ENCODE data around the gene ZNF576. TPM values are rescaled to one million over a fixed set of nuclear protein-coding genes. Genes with fewer than 3 reads are reported as not detected.

The ZNF576 gene
- total RNA-seq, 1 donor from 2014 or later: 11.3 TPM

GRCh38 chr19:43594081-43594697 lies 2.2 kb upstream of the ZNF576 start:
- peaks cover 55% of the 10 kb centered on the region for H3K36me3 ChIP-seq
- peak overlapping the region; percentile 99 for H3K27ac ChIP-seq (replicated peaks)
- no peak for DNase-seq
- TF ChIP-seq CTCF (IDR thresholded peaks at IDR 0.05; ENCODE audit: borderline replicate concordance): no peak
- H3K9me3 ChIP-seq (replicated peaks): no peaks in the 10 kb centered on the region
- intact Hi-C loops (cut with micrococcal nuclease): no loop called here
- no peaks in the 10 kb centered on the region for H3K27me3 ChIP-seq (ENCODE audit: low read depth)
- peaks cover 47% of the 10 kb centered on the region for H3K4me1 ChIP-seq
- H3K4me3 ChIP-seq: peak overlapping the region; percentile 82

GRCh38 chr19:43594710-43595604 lies 1.4 kb upstream of the ZNF576 start:
- peak; percentile 52 for TF ChIP-seq CTCF (IDR thresholded peaks at IDR 0.05; ENCODE audit: borderline replicate concordance)
- intact Hi-C loops (cut with micrococcal nuclease): no loop called here
- Histone ChIP-seq H3K4me1 (peaks cover 47% of the 10 kb centered on the region), H3K27ac (replicated peaks) (peak overlapping the region; percentile 99), H3K4me3 (peak overlapping the region; percentile 82), H3K36me3 (peaks cover 58% of the 10 kb centered on the region), H3K27me3 (ENCODE audit: low read depth) (no peaks in the 10 kb centered on the region), H3K9me3 (replicated peaks) (no peaks in the 10 kb centered on the region)
- DNase-seq: no peak

GRCh38 chr19:43595605-43595998 lies 793 bp upstream of the ZNF576 start:
- peak overlapping the region; percentile 99 for H3K27ac ChIP-seq (replicated peaks)
- H3K36me3 ChIP-seq: peaks cover 55% of the 10 kb centered on the region
- H3K9me3 ChIP-seq (replicated peaks): no peaks in the 10 kb centered on the region
- TF ChIP-seq CTCF (IDR thresholded peaks at IDR 0.05; ENCODE audit: borderline replicate concordance): no peak
- intact Hi-C loops (cut with micrococcal nuclease): no loop called here
- no peak for DNase-seq
- H3K4me1 ChIP-seq: peaks cover 47% of the 10 kb centered on the region
- peak overlapping the region; percentile 82 for H3K4me3 ChIP-seq
- no peaks in the 10 kb centered on the region for H3K27me3 ChIP-seq (ENCODE audit: low read depth)

GRCh38 chr19:43596842-43597461 lies 557 bp downstream of the ZNF576 start:
- Histone ChIP-seq H3K9me3 (replicated peaks) (no peaks in the 10 kb centered on the region), H3K27me3 (ENCODE audit: low read depth) (no peaks in the 10 kb centered on the region), H3K27ac (replicated peaks) (peak overlapping the region; percentile 99), H3K4me1 (peaks cover 57% of the 10 kb centered on the region), H3K36me3 (peaks cover 54% of the 10 kb centered on the region), H3K4me3 (peak overlapping the region; percentile 82)
- no peak for DNase-seq
- intact Hi-C loops (cut with micrococcal nuclease): no loop called here
- no peak for TF ChIP-seq CTCF (IDR thresholded peaks at IDR 0.05; ENCODE audit: borderline replicate concordance)

GRCh38 chr19:43597876-43598275 lies 1.5 kb downstream of the ZNF576 start:
- no peaks in the 10 kb centered on the region for H3K9me3 ChIP-seq (replicated peaks)
- DNase-seq: no peak
- TF ChIP-seq CTCF (IDR thresholded peaks at IDR 0.05; ENCODE audit: borderline replicate concordance): no peak
- no peak overlapping the region for H3K27ac ChIP-seq (replicated peaks)
- H3K4me3 ChIP-seq: peak overlapping the region; percentile 82
- H3K4me1 ChIP-seq: peaks cover 59% of the 10 kb centered on the region
- H3K27me3 ChIP-seq (ENCODE audit: low read depth): no peaks in the 10 kb centered on the region
- peaks cover 46% of the 10 kb centered on the region for H3K36me3 ChIP-seq
- intact Hi-C loops (cut with micrococcal nuclease): no loop called here

Data from left ventricle myocardium inferior (tissue), 1 donor.